Measurements from ENCODE around the gene CRTC1.

Gene CRTC1

GRCh38 chr19:18719541-18719940 is 36.1 kb downstream of the CRTC1 start:
- TF ChIP-seq TOX (CRISPR knock-in tag; IDR thresholded peaks at IDR 0.05; ENCODE audit: borderline replicate concordance) (no peak), RARB (CRISPR knock-in tag; IDR thresholded peaks at IDR 0.05) (no peak), SNAI2 (CRISPR knock-in tag; IDR thresholded peaks at IDR 0.05) (no peak), ZFP30 (CRISPR knock-in tag; IDR thresholded peaks at IDR 0.05) (no peak), ZNF565 (CRISPR knock-in tag; conservative IDR thresholded peaks at IDR 0.05; ENCODE audit: low read depth) (no peak), ZC3H10 (CRISPR knock-in tag; IDR thresholded peaks at IDR 0.05) (no peak), CSDC2 (CRISPR knock-in tag; IDR thresholded peaks at IDR 0.05) (no peak), ZNF70 (CRISPR knock-in tag; IDR thresholded peaks at IDR 0.05) (no peak), PATZ1 (CRISPR knock-in tag; IDR thresholded peaks at IDR 0.05; ENCODE audit: borderline replicate concordance) (no peak), ISL1 (CRISPR knock-in tag; IDR thresholded peaks at IDR 0.05) (no peak), POU6F1 (CRISPR knock-in tag; IDR thresholded peaks at IDR 0.05; ENCODE audit: borderline replicate concordance, low read depth) (no peak), OSR1 (CRISPR knock-in tag; IDR thresholded peaks at IDR 0.05) (no peak), CSRNP3 (CRISPR knock-in tag; IDR thresholded peaks at IDR 0.05) (no peak), CREB5 (CRISPR knock-in tag; IDR thresholded peaks at IDR 0.05; ENCODE audit: low read depth) (no peak), BACH2 (CRISPR knock-in tag; IDR thresholded peaks at IDR 0.05; ENCODE audit: borderline replicate concordance) (no peak), TCF4 (CRISPR knock-in tag; IDR thresholded peaks at IDR 0.05; ENCODE audit: borderline replicate concordance) (no peak), ZFP3 (CRISPR knock-in tag; IDR thresholded peaks at IDR 0.05) (no peak)
- ATAC-seq, result peak; percentile 27; the same call in 2 of the 3 replicates

GRCh38 chr19:18723871-18724377 is 40.4 kb downstream of the CRTC1 start:
- TF ChIP-seq ZNF70 (CRISPR knock-in tag; IDR thresholded peaks at IDR 0.05) (no peak), PATZ1 (CRISPR knock-in tag; IDR thresholded peaks at IDR 0.05; ENCODE audit: borderline replicate concordance) (no peak), ISL1 (CRISPR knock-in tag; IDR thresholded peaks at IDR 0.05) (no peak), ZNF8 (CRISPR knock-in tag; IDR thresholded peaks at IDR 0.05) (no peak), BACH2 (CRISPR knock-in tag; IDR thresholded peaks at IDR 0.05; ENCODE audit: borderline replicate concordance) (no peak)
- ATAC-seq, result no peak

GRCh38 chr19:18725841-18726770 is 42.6 kb downstream of the CRTC1 start:
- no peak for ATAC-seq
- TF ChIP-seq TSHZ2 (CRISPR knock-in tag; IDR thresholded peaks at IDR 0.05), result no peak
- no peak for TF ChIP-seq CREB5 (CRISPR knock-in tag; IDR thresholded peaks at IDR 0.05; ENCODE audit: low read depth)
- TF ChIP-seq CSRNP3 (CRISPR knock-in tag; IDR thresholded peaks at IDR 0.05), result no peak
- no peak for TF ChIP-seq TOX (CRISPR knock-in tag; IDR thresholded peaks at IDR 0.05; ENCODE audit: borderline replicate concordance)
- no peak for TF ChIP-seq PPARA (CRISPR knock-in tag; IDR thresholded peaks at IDR 0.05; ENCODE audit: borderline replicate concordance)
- no peak for TF ChIP-seq ESRRG (CRISPR knock-in tag; IDR thresholded peaks at IDR 0.05)
- no peak for TF ChIP-seq ARNTL (CRISPR knock-in tag; IDR thresholded peaks at IDR 0.05; ENCODE audit: borderline replicate concordance, low read depth)
- no peak for TF ChIP-seq ZNF70 (CRISPR knock-in tag; IDR thresholded peaks at IDR 0.05)
- TF ChIP-seq CSDC2 (CRISPR knock-in tag; IDR thresholded peaks at IDR 0.05), result no peak
- TF ChIP-seq SNAI2 (CRISPR knock-in tag; IDR thresholded peaks at IDR 0.05), result no peak

Measured in SK-N-SH treated with all-trans-retinoic acid at 6 μM for 48 hours (cell line).